ENCODE data around the gene ISY1.

DNA sequence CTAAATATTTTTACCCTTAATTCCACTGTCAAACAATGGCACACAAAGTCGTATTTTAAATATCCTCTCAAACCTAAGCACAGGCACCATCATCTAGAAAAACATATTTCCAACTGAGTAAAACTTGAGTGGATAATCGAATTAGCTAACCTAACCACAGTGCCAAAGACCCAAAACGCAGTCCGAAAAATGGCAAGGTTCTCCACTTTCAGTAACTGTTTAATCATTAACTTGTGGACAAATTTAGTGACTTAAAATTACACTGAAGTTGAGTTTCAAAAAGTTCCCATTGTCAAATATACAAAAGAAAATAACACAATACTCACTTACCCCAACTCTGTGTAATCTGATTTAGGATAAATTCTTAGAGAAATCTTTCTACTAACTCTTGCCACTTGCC lies 12.9 kb upstream of the ISY1 start:
- TF ChIP-seq ARNT (IDR thresholded peaks at IDR 0.05), result no peak
- TF ChIP-seq, protein P1, sequence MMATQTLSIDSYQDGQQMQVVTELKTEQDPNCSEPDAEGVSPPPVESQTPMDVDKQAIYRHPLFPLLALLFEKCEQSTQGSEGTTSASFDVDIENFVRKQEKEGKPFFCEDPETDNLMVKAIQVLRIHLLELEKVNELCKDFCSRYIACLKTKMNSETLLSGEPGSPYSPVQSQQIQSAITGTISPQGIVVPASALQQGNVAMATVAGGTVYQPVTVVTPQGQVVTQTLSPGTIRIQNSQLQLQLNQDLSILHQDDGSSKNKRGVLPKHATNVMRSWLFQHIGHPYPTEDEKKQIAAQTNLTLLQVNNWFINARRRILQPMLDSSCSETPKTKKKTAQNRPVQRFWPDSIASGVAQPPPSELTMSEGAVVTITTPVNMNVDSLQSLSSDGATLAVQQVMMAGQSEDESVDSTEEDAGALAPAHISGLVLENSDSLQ (IDR thresholded peaks at IDR 0.05), result no peak
- TF ChIP-seq FOXA1 (IDR thresholded peaks at IDR 0.05), result no peak
- TF ChIP-seq HDGF (IDR thresholded peaks at IDR 0.05; ENCODE audit: borderline replicate concordance), result no peak
- TF ChIP-seq LEF1 (IDR thresholded peaks at IDR 0.05; ENCODE audit: borderline replicate concordance), result no peak
- TF ChIP-seq L3MBTL2 (conservative IDR thresholded peaks at IDR 0.05), result no peak
- TF ChIP-seq SP1 (IDR thresholded peaks at IDR 0.05), result no peak
- TF ChIP-seq ZNF384 (IDR thresholded peaks at IDR 0.05), result no peak
